ENCODE measurements around the gene MADD.

MADD gene

DNA sequence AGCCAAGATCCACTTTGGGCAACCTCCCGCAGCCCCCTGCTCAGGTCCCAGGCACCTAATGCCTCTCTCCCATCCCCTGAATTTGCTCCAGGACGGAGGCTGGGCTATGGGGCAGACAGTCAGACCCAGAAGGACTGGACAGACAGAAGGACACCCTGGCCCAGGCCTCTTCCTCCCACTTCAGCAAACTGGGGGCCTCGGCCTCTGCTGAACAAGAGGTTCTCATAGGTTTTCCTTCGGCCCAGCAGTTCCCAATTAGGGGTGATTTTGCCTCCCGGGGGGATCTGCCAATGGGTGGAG is 104.7 kb downstream of the MADD start:
- DNase-seq (ENCODE audit: low spot score), result no peak
- TF ChIP-seq CTCF (IDR thresholded peaks at IDR 0.05; ENCODE audit: extremely low read depth, missing control alignments), result no peak

DNA sequence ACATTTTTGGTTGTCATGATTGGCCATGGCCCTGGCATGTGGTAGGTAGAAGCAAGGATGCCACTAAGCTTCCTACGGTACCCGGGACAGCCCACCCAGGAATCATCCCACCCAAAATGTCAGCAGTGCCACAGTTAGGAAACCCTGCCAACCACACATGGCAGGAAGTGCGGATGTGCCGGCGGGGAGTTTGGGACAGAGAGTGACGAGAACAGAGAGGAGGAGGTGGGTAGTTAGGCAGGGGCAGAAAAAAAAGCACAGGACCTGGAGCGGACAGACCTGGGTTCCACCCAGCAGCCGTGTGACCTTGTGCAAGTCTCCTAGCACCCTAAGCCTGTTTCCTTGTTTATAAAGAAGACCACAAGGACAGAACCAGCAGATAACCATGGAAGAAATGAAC is 105.1 kb downstream of the MADD start:
- no peak for DNase-seq (ENCODE audit: low spot score)
- TF ChIP-seq CTCF (IDR thresholded peaks at IDR 0.05; ENCODE audit: extremely low read depth, missing control alignments), result no peak

- DNase-seq (ENCODE audit: low spot score), result no peak
- no peak for TF ChIP-seq CTCF (IDR thresholded peaks at IDR 0.05; ENCODE audit: extremely low read depth, missing control alignments)
Observed at GRCh38 chr11:47375546-47376085, 105.7 kb downstream of the MADD start.

DNA sequence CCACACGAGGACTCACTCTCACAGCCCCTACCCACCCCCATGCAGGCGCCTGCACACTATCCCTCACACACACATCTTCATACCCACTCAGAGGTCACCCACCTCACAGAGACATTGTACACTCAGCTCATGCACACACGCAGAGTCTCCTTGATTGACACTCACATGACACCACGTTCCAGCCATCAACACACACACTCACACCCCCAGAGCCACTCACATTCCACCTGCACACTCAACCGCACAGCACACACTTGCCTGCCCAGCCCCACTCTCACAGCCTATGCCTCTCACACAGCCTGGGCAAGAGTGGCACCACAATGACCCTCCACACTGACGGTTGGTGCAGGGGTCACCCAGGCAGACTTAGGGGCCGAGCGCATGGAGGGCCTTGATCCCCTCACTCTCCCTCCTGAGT is 106.2 kb downstream of the MADD start:
- no peak for DNase-seq (ENCODE audit: low spot score)
- TF ChIP-seq CTCF (IDR thresholded peaks at IDR 0.05; ENCODE audit: extremely low read depth, missing control alignments), result no peak

DNA sequence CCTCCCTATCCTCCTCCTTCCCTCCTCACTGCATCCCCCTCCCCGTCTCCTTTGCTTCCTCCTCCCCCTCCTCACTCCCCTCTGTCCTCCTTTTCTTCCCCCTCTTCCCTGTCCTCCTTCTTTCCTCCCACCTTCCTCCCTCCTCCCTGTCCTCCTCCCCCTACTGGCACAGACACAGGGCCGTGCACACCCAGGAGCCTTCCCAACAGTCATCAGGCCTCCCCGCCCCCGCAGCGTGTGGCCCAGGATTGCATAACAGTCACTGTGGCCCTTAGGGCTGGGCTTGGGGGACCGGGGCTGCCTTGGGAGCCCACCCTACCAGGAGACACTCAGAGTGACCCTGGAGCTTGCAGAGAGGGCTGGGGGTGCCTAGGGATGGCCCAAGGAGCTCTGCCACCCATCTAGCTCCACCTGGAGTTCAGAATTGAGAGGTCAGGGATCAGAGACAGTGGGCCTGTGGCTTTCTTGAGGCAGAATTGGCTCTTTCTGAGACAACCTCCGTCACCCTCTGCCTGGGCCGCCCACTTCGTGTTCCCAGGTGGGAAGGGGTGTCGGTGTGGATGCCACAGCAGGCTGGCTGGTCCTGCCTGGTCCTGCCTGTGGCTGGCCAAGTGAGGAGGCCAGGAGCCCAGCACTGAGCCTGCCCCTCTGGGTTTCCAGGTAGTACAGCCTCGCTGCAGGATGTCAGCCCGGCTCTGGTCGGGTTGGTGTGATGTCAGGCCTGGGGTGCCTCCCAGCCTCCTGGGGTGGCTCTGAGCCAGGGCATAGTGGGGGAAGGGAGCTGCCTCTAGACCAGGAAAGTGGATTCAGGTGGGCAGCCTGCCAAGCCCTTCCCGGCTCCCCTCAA is 106.8 kb downstream of the MADD start:
- TF ChIP-seq CTCF (IDR thresholded peaks at IDR 0.05; ENCODE audit: extremely low read depth, missing control alignments), result peak; percentile 4
- no peak for DNase-seq (ENCODE audit: low spot score)

- no peak for DNase-seq (ENCODE audit: low spot score)
- no peak for TF ChIP-seq CTCF (IDR thresholded peaks at IDR 0.05; ENCODE audit: extremely low read depth, missing control alignments)
Observed at GRCh38 chr11:47377571-47378009, 107.7 kb downstream of the MADD start.

DNA sequence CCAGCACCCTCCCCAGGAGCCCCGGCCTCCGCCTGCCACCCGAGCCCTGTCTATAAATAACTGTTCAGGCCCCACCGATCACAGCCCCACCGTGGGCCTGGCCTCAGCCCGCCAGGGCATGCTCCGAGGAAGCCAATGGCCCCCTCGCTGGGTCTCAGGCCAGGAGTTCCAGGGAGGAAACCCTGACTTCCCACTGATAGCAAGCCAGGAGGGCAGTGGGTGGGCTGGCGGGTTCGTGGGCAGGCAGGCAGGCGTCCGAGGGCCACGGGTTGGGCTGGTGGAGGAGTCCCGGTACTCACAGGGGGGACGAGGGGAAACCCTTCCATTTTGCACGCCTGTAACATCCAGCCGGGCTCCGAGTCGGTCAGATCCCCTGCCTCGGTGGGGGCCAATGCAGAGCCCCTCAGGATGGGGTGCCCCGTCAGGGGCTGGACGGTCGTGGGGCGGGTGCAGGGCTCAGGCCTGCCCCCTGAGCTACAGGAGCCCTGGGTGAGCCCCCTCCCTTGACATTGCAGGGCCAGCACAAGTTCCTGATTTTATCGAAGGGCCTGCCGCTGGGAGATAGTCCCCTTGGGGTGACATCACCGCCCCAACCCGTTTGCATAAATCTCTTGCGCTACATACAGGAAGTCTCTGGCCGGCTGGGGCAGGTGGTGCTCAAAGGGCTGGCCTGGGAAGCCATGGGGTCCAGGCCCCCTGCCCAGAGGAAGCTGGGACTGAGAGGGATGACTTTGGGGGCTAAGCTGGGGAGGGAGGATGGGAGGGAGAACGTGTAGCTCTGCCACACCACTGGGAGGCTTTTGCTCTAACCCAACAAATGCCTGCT is 108.3 kb downstream of the MADD start, which contains the start of gene SPI1:
Gene SPI1 (minus strand): TSS at position 538 of the 826 bp plus-strand sequence. CDS start 194 bp downstream, at position 344.
- TF ChIP-seq CTCF (IDR thresholded peaks at IDR 0.05; ENCODE audit: extremely low read depth, missing control alignments), result no peak
- DNase-seq (ENCODE audit: low spot score), result peak; percentile 87
